Measurements from ENCODE around the gene UST.

The UST gene

GRCh38 chr6:149109397-149110070, 362.7 kb downstream of the UST start:
- TF ChIP-seq ZFX (IDR thresholded peaks at IDR 0.05): no peak
- TF ChIP-seq, protein P1, sequence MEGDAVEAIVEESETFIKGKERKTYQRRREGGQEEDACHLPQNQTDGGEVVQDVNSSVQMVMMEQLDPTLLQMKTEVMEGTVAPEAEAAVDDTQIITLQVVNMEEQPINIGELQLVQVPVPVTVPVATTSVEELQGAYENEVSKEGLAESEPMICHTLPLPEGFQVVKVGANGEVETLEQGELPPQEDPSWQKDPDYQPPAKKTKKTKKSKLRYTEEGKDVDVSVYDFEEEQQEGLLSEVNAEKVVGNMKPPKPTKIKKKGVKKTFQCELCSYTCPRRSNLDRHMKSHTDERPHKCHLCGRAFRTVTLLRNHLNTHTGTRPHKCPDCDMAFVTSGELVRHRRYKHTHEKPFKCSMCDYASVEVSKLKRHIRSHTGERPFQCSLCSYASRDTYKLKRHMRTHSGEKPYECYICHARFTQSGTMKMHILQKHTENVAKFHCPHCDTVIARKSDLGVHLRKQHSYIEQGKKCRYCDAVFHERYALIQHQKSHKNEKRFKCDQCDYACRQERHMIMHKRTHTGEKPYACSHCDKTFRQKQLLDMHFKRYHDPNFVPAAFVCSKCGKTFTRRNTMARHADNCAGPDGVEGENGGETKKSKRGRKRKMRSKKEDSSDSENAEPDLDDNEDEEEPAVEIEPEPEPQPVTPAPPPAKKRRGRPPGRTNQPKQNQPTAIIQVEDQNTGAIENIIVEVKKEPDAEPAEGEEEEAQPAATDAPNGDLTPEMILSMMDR (conservative IDR thresholded peaks at IDR 0.05): no peak
- H3K27ac ChIP-seq: no peak overlapping the region

- no peak overlapping the region for H3K27ac ChIP-seq
- TF ChIP-seq, protein P1 (conservative IDR thresholded peaks at IDR 0.05): no peak
- no peak for TF ChIP-seq ZFX (IDR thresholded peaks at IDR 0.05)
These were observed 364.8 kb downstream of the UST start for GRCh38 chr6:149111556-149112115.

DNA sequence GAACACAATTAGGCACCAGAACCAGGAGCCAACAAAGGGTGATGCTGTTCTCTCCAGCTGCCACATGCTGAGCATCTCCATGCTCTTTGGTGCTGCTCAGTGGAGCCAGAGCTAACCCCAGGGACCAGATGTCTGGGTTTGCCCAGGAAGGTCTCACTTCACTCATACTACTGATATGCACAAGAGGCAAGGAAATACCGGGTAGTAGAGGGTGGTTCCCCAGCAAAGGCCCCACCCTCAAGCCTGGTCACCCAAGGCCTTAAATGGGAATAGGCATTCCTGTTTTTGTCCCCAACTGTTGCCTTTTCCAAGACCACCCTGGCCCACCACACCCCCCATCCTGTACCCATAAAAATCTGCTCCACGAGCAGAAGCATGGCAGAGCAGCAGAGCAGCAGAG, 366.1 kb downstream of the UST start:
- no peak overlapping the region for H3K27ac ChIP-seq
- TF ChIP-seq ZFX (IDR thresholded peaks at IDR 0.05): no peak
- TF ChIP-seq, protein P1 (conservative IDR thresholded peaks at IDR 0.05): no peak

GRCh38 chr6:149114167-149114566, 367.3 kb downstream of the UST start:
- no peak for TF ChIP-seq ZFX (IDR thresholded peaks at IDR 0.05)
- TF ChIP-seq, protein P1 (conservative IDR thresholded peaks at IDR 0.05): no peak
- no peak overlapping the region for H3K27ac ChIP-seq

DNA sequence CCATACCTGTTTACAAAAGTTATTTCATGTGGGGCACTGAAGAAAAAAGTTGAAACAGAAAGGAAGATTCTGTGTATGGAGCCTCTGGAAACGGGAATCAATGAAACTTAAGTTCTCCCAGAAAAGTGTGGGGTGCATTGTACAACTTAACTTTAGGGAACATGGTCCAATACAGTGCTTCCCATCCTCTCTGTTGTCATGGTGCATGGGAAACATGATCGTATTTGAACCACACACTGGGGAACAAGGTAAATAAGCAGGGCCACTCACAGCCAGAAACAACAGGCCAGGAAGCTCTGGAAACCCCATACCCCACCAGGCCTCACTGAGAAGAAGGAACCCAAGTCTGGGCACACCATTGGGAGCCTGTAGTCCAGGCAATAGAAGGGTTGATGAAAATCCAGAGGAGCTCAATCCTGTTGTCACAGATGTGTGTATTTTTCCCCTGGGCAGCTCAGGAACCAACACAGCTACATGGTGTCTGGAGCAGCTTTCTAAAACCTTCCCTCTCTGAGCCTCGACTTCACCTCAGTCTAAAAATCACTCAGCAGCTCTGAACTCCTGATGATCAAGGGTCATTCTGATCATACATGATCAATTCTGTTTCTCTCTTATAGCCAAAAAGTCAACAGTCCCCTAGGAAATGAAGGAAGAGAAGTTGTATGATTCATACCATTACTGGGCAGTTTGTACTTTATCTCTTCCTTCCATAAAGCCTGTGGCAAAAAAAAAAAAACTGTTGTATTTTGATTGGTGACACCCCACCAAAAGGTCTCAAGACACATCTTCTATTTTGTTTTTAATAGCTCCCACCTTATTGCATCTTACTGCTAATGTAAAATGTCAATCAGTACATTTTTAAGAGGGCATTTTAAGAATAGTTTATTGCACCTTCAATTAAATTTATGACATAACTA, 372.2 kb downstream of the UST start:
- TF ChIP-seq, protein P1 (conservative IDR thresholded peaks at IDR 0.05): no peak
- no peak for TF ChIP-seq ZFX (IDR thresholded peaks at IDR 0.05)
- no peak overlapping the region for H3K27ac ChIP-seq

DNA sequence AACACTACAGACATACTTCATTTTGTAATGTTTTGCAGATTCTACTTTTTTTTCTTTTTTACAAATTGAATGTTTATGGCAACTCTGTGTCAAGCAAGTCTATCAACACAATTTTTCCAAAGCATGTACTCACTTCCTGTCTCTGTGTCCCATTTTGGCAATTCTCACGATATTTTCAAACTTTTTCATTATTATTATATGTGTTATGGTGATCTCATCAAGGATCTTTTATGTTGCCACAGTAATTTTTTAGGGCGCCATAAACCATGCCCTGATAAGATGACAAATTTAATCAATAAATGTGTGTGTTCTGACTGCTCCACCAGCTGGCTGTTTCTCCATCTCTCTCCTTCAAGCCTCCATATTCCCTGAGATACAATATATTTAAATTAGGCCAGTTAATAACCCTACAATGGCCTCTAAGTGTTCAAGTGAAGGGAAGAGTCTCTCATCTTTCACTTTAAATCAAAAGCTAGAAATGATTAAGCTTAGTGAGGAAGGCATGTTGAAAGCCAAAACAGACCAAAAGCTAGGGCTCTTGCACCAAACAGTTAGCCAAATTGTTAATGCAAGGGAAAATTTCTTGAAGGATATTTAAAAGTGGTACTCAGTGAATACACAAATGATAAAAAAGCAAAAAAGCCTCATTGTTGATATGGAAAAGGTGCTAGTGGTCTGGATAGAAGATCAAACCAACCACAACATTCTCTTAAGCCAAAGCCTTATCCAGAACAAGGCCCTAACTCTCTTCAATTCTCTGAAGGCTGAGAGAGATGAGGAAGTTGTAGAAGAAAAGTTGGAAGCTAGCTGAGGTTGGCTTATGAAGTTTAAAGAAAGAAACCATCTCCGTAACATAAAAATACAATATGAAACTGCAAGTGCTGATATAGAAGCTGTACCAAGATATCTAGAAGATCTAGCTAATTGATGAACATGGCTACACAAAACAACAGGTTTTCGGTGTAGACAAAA, 376.3 kb downstream of the UST start:
- TF ChIP-seq, protein P1 (conservative IDR thresholded peaks at IDR 0.05): no peak
- TF ChIP-seq ZFX (IDR thresholded peaks at IDR 0.05): no peak

More for the DNA sequence above, 376.3 kb downstream of the UST start:
- H3K27ac ChIP-seq: no peak overlapping the region

Measured in C4-2B (cell line).